Measurements from ENCODE around the gene LEF1. TPM values are rescaled to one million over a fixed set of nuclear protein-coding genes. Genes with fewer than 3 reads are reported as not detected.

LEF1 gene
- total RNA-seq = 7.5 TPM

GRCh38 chr4:108168671-108169523 is at the start of gene LEF1:
Gene LEF1 (minus strand): TSS chr4:108168932. CDS start chr4:108167767, 1,165 bp downstream.

Other genes starting within 250 kb of the LEF1 start
- gene CYP2U1, start 237.4 kb downstream of the LEF1 start, total RNA-seq = 15.7 TPM
- 23.2 TPM for gene HADH, start 179.0 kb downstream of the LEF1 start, total RNA-seq

Measured in parietal lobe (tissue), 1 donor.